LNCaP clone FGC (cell line): Measurements from ENCODE around the gene DNAJC18.
"Not testable (repeated sequence)": the region's sequence is repeated elsewhere in the genome, so short reads cannot be mapped to it uniquely, and the experiment has no call there.

Source experiments
- DNase-seq: peaks from one replicate; pipeline ENCODE4 v3.0.0-alpha.2; 2011; ENCODE audit warnings: low read depth
- H3K4me3 ChIP-seq: 2 replicates; pipeline ENCODE4 v1.5.1; 2011; ENCODE audit warnings: mild to moderate bottlenecking, low read depth, low read length, control low read depth
- CTCF ChIP-seq: IDR thresholded peaks from 2 replicates; pipeline ENCODE4 v1.5.1; 2012; ENCODE audit warnings: mild to moderate bottlenecking; ENCODE audit not compliant: control insufficient read depth, insufficient read depth; ENCODE audit errors: extremely low read depth

DNAJC18 gene

GRCh38 chr5:139451878-139452660, 12.7 kb upstream of the DNAJC18 start:
- H3K4me3 ChIP-seq: no peak overlapping the region
- no peak for TF ChIP-seq CTCF
- no peak for DNase-seq

- TF ChIP-seq CTCF: no peak
- no peak overlapping the region for H3K4me3 ChIP-seq
- no peak for DNase-seq
These were observed 11.9 kb upstream of the DNAJC18 start for GRCh38 chr5:139451176-139451575.

- no peak for TF ChIP-seq CTCF
- DNase-seq: no peak
- H3K4me3 ChIP-seq: no peak overlapping the region
These were observed 7.8 kb upstream of the DNAJC18 start for GRCh38 chr5:139446956-139447779.

- DNase-seq: no peak
- no peak for TF ChIP-seq CTCF
These were observed 6.2 kb upstream of the DNAJC18 start for GRCh38 chr5:139445325-139446170.

GRCh38 chr5:139443831-139444453, 4.6 kb upstream of the DNAJC18 start:
- no peak overlapping the region for H3K4me3 ChIP-seq
- no peak for DNase-seq
- TF ChIP-seq CTCF: no peak

More at GRCh38 chr5:139445325-139446170, 6.2 kb upstream of the DNAJC18 start:
- no peak overlapping the region for H3K4me3 ChIP-seq

- DNase-seq, H3K4me3 ChIP-seq: not testable (repeated sequence)
These were observed 1.1 kb upstream of the DNAJC18 start for GRCh38 chr5:139440416-139440815.
